Hematopoietic multipotent progenitor cell treated with erythropoietin and hydrocortisone succinate and interleukin-3 and kit ligand, for 6 days (in vitro differentiated cells): Measurements from ENCODE around the gene KDM3A.

Source experiments
- DNase-seq: peaks from one replicate; pipeline ENCODE4 v3.0.0-alpha.2; 2015

The KDM3A gene, protein sequence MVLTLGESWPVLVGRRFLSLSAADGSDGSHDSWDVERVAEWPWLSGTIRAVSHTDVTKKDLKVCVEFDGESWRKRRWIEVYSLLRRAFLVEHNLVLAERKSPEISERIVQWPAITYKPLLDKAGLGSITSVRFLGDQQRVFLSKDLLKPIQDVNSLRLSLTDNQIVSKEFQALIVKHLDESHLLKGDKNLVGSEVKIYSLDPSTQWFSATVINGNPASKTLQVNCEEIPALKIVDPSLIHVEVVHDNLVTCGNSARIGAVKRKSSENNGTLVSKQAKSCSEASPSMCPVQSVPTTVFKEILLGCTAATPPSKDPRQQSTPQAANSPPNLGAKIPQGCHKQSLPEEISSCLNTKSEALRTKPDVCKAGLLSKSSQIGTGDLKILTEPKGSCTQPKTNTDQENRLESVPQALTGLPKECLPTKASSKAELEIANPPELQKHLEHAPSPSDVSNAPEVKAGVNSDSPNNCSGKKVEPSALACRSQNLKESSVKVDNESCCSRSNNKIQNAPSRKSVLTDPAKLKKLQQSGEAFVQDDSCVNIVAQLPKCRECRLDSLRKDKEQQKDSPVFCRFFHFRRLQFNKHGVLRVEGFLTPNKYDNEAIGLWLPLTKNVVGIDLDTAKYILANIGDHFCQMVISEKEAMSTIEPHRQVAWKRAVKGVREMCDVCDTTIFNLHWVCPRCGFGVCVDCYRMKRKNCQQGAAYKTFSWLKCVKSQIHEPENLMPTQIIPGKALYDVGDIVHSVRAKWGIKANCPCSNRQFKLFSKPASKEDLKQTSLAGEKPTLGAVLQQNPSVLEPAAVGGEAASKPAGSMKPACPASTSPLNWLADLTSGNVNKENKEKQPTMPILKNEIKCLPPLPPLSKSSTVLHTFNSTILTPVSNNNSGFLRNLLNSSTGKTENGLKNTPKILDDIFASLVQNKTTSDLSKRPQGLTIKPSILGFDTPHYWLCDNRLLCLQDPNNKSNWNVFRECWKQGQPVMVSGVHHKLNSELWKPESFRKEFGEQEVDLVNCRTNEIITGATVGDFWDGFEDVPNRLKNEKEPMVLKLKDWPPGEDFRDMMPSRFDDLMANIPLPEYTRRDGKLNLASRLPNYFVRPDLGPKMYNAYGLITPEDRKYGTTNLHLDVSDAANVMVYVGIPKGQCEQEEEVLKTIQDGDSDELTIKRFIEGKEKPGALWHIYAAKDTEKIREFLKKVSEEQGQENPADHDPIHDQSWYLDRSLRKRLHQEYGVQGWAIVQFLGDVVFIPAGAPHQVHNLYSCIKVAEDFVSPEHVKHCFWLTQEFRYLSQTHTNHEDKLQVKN (N-terminal part only)

DNA sequence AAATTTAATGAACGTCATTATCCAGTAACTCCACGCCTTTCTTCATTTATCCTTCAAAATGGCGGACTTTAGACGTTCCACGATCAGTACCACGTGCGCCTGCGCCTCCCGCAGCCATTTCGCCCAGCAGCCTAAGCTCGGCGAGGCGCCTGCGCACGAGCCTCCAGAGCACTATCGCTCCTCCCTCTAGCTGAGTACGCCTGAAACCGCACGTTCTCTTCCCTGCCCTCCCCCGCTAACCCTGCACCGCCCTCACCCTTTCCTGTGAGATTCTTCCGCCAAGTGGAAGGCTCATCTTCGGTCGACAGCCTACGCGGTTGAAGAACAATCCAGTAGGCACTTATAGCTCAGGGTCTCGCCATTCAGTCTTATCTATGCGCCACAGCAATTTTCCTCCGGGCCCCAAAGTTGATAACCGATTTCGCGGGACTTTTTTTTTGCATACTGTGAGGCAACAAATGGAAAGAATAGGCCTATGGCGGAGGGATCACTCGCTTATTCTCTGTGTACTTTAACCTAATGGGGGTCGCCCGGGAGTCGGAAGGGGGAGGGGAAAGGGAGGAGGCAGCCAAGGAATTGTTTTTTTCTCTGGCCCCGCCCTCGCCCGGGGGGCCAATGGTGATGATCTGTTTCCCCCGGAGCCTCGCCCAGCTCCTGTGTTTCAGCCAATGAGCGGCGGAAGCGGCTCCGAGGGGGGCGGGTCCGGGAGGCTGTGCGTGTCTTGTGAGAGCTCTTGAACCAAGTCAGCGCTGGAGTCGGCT lies at the start of gene KDM3A:
TSS of gene KDM3A (plus strand) at position 741 of the 761 bp plus-strand sequence. CDS start 677 bp downstream, outside the sequence.
- peak; percentile 99 for DNase-seq

DNA sequence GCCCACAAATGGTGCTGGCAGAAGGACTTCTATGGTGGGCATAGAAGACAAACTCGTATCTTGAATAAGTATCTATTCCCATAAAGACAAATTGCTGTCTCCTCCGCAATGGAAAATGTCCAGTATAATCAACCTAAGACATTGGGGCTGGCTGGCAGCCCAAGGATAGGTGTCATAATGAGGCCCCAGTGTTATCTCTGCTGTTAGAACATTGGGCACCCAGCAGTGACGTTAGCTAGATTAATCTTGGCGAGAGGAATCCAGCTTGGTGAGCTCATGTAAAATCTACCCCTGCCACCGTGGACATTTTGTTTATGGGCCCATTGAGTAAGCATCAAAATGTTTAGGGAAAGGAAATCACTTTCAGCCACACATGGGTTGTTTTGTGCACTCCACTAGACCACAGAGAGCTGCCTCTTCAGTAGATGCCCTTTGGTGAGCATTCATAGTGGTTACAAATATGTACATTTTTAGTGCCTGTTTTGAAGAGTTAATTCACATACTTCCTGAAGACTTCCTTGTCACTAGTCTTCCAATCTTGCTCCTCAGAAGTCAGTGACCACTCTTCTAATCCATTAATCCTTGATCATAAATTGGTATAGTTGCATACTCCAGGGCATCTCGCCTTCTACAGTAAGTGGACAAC lies 48.2 kb upstream of the KDM3A start:
- DNase-seq: peak; percentile 13

DNA sequence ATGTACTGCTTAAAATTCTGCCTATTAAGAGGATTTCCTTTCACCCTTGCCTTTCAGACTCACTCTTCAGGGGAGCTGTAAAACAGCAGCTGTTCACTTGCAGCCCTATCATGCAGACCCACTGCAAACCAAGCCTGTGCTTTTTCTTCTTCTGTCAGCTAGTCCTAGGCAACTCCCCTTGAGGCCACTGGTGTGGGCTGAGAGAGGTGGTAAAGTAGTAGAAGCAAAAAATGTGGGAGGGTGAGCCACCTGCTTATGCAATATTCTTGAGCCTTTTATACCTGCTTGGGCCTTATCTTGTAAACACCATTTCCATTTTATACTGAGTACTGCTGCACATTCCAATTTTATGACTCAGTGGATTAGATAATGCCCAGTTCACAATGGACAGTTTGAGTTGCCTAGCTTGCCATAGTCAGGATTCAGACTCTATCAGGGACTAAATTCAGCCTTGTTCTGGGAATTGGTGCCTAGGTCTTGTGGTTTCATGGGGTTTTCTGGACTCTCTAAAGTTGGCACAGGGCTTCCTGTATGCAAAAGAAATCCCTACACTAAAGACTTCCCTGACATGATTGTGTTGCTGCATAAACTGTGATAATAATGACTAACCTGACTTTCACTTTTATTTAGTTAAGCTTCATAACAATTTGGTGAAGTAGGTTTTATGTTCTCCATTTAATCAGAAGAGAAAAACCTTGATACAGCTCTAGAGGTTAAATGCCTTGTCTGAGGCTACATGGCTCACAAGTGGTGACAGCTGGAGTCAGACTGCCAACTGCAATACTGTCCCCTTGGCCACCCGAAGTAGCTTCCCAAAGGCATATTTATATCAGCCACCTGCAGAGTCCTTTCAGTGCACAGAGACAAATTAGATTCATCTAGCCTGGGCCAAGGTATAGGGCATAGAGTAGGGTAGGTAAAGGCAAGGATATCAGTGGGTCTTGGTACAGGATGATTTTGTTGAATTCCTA lies 47.4 kb upstream of the KDM3A start:
- DNase-seq: no peak

DNA sequence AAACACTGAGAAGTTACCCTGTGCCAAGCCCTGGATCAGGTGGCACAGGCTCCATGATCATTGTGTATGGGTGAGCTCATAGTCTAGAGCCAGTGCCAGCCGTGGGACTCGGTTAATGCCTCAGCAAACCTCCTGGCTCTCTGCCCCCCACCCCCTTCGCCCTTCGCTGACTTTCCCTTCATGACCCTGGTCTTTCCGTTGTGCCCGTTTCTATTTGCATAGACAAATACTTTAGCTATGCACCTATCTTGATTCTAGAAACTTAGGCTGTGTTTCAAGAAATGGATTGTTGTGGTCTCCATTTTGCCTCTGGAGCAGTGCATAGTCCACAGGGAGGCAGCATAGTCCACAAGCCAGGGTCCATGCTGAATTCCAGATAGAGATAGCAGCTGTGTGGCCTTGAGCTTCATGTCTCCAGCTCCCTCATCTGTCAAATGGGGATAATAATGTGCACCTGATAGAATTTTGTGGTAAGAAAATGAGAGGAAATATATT lies 44.8 kb upstream of the KDM3A start:
- DNase-seq: peak; percentile 67

DNA sequence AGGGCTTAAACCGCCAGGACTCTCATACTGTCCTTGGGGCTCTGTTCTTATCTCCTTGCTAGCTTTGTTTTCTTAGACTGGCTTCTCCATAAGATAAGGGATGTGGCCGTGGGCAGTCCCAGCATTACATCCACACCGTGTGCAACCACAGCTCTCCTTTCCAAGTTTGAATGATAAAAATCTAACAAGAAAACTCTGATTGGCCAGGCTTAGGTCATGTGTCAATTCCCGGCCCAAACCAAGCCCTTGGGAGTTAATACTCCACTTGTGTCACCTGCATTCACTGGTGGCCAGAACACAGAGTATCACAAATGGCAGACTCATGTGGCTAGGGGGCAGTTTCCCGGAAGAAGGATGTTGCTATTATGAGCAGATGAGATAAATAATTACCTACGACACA lies 43.2 kb upstream of the KDM3A start:
- DNase-seq: peak; percentile 63

DNA sequence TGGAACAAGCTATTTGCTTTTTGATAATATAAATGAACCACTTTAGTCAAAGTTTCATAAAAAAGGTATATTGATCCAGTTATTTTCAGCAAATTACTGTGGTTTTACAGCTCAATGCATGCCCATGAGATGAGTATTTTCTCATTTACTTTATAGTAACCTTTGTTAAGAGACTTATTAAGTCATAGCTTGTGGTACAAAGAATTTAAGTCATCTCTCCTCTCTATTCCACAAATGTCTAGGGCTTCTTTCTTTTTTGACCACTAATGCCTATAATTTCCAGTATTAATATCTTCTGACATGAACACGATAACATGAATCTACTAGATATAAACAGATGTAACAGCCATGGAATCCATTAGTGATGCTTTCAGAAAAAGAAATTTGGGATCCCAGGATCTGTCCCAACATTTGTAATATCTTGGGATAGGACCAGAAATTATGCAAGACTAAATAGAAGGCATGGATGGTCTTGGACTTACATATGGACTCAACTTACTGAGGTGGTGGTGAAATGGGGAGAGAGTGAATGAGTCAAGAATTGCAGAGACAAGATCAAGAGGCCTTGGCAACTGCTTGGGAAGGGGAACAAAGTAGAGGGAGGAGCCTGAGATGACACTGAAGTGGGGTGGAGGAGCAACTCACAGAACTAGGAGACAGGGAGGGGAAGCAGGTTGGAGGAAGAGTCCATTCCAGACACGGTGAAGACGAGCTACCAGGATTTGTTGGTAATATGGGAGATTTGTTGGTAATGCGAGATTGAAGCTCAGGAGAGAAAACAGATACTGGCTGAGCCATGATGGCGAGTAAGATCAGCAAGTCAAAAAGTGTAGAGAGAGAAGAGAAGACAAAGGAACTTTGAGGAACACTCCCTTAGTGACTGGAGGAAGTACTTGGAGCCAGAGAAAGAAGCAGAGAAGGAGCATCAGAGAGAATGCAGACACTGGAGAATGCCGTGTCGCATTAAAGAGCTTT lies 42.4 kb upstream of the KDM3A start:
- DNase-seq: no peak

DNA sequence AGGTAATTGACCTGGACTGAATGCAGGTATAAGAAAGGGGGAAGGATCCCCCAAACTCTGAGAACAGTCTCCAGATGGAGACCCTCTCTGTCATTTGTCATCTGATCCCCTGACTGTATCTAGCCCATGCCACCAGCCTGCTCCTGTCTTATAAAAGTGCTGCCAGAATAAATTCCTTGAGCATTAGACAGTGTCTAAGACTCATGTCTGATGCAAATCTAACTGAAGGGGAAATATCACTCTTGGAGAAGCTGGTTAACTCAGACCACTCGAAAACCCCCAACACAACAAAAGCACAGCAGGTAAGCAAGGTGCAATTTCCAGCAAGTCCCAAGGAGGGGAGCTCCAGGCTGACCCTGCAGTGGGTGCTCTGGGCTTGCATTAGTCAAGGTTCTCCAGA lies 40.9 kb upstream of the KDM3A start:
- DNase-seq: no peak

DNA sequence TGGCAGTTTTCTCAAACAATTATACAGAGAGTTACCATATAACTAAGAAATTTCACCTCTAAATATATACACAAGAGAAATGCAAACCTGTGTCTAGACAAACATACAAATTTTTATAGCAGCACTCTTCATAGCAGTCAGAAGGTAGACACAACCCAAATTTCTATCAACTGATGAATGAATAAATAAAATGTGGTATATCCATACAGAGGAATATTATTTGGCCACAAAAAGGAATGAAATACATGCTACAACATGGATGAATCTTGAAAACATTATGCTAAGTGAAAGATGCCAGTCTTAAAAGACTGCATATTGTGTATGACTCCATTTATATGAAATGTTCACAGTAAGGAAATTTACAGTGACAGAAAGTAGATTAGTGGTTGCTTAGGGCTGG lies 30.6 kb upstream of the KDM3A start:
- DNase-seq: no peak

DNA sequence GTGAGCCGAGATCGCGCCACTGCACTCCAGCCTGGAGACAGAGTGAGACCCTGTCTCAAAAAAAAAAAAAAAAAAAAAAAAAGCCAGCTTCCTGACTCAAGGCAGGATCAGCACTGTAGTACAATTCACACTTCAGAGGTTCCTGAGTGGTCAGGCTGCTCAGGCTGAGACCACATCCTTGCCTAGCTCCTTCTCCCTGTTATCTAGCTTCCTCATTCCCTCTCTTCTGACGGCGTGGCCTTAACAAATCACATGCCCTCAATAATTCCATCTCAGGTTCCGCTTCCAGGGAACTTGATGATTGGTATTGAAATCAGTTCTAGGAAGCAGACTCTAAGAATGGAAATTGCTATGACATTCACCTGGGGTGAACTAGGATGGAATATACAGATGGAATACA lies 29.8 kb upstream of the KDM3A start:
- peak; percentile 11 for DNase-seq

DNA sequence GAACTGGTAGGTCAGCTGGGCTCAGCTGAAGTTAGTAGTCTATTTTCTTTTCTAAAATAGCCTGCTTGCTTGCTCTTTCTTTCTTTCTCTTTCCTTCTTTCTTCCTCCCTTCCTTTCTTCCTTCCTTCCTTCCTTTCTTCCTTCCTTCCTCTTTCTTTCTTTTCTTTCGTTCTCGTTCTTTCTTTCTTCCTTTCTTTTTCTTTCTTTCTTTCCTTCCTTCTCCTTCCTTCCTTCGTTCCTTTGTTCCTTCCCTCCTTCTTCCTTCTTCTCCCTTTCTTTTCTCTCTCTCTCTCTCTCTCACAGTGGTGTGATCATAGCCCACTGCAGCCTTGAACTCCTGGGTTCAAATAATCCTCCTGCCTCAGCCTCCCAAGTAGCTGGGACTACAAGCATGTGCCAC lies 29.2 kb upstream of the KDM3A start:
- DNase-seq: no peak

DNA sequence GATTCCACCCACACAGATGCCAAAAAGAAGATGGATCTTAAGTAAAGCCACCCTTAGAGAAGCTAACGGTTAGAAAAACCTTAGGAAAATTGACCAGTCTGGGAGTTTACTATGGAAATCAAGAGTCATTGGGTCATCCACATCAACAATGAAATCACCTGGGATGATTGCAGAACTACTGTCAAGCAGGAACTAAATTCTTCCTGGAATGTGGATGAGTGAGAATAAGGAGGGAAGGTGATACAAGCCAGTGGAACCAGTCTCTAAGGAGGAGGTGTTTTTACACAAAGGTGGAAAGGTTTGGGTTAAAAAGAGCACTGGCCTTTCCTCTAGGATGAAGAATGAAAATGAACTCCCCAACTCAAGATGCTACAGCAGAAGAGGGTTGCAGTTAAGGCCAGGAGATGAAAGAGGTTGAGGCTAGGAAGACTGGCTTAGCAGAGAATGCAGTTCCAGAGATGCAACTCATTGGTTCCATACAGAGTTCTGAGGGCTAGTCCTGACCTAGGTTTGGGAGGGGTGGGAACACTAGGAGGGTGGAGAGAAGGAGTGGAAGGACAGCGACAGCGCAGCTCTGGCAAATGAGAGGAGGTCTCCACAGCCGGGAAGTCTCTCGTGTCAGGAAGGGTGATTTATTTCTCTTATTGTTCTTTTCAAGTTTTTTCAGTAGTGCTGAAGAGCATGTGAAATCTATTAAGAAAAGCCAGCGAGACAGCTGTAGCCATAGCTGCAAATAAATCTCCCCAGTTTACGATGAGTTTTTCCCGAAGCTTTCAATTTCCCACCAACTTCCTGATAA lies 27.7 kb upstream of the KDM3A start:
- DNase-seq: no peak

DNA sequence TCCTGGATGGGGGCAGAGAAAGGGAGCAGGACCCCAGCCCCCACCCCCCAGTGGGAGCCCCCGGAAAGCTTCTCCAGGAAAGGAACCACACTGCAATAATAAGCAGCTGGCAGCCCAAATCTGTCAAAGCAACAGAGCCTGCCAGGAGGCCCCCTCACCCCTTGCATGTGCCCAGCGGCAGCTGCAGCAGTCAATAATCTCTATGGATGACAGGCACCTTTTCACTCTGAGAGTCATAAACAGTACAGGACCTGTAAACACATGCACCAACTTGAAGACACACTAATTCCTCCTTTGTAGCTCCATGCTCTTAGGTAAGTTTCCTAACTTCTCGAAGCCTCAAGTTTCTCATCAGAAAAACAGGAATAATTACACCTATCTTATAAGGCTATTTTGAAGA lies 26.2 kb upstream of the KDM3A start:
- no peak for DNase-seq

DNA sequence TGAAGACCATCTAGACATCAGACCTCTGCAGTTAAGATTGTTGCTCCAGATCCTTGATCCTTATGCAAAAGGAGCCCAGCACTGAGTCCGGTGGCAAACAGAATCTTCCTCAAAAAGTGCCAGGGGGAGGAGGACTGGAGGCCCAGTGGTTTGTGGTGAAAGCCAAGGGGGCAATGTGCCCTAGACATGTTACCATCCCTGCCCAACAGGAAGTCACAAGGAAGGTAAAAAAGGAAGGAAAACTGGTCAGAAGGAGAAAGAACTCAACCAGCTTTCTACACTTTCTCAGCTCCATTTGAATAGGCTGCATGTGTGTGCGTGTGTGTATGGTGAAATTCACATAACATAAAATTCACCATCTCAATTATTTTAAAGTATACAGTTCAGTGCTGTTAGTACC lies 25.0 kb upstream of the KDM3A start:
- peak; percentile 25 for DNase-seq

DNA sequence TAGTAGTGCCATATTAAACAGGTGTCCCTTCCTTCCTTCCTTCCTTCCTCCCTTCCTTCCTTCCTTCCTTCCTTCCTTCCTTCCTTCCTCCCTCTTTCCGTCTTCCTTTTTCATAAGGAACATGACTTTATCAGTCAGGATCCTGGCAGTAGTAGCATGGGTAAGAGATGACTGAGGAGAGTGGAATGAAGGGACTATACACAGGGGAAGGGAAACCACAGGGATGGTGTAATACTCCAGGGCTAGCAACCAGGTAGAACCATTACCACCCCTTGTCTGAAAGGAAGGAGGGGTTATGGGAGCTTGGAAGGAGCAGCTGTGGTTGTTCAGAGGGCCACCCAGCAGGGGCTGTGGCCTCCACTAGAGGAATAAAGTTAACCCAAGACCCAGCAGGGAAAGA lies 23.2 kb upstream of the KDM3A start:
- no peak for DNase-seq

DNA sequence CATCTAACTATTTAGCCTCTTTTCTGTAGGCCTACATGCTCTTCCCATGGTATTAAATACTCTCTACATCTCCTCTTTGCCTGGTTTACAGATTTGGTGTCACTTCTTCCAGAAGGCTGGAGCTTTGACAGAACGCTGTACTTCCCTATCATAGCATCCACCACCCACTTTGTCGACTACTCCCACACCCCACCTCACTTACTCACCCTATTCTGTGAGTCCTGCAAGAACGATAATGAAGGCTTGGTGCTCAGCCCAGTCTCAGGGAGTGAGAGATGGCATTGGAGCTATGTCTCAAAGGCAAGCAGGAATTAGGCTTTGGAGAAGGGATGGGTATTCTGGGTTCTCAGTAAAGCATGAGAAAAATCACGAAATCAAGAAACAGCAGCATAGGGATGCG lies 20.3 kb upstream of the KDM3A start:
- no peak for DNase-seq

DNA sequence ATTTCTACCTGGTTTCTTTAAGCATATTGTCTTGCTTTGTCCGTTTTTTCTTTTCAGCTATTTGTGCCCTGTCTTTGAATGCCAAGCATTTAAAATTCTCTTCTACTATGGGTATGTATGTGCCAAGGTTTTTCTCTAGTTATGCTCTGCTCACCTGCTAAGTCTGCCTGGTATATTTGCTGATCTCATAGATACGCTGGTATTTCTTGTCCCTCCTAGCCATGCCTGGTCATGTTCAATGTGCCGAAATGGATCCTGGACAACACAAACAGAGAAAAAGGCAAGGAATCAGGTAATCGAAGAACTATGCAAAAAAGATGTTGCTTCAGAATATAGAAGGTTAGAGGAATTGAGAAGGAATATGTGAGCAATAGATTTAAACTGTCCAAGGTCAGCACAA lies 14.9 kb upstream of the KDM3A start:
- no peak for DNase-seq

DNA sequence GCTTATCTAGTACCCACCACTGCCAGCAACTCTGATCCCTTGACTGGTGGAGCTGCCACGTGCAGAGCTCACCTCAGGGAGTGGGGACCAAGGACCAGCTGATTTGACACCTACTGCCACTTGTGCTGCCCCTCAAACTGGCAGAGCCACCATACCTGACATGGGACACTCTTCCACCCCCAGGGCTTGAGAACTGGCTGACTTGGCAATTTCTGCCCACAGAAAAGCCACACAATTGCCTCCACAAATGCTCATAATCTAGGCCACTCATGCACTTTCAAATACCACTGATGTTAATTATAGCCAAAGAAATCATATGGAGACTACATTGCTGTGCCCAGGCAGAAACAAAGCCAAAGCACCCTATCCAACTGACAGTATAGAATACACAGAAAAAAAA lies 11.8 kb upstream of the KDM3A start:
- DNase-seq: no peak

DNA sequence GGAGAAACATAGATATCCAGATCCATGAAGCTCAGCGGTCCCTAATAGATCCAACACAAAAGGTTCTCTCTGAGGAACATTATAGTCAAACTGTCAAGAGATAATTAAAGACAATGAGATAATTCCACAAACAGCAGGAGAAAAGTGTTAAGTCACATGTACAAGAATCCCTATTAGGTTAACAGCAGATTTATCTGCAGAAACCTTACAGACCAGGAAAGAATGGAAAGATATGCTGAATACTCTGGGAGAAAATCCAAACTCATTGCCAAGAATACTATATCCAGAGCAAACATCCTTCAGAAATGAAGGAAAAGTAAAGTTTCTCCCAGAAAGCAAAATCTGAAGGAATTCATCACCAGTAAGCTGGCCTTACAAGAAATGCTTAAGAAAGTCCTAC lies 10.8 kb upstream of the KDM3A start:
- no peak for DNase-seq
